HepG2 (cell line): ENCODE measurements around the gene NFKBIA. TPM values are rescaled to one million over a fixed set of nuclear protein-coding genes. Genes with fewer than 3 reads are reported as not detected.
A peak's percentile ranks its signal among the peaks of the same experiment; 100 is the strongest.

ENCODE experiments used
- ATF3 ChIP-seq: sonication (generic); formaldehyde crosslinking; IDR thresholded peaks from 2 replicates; pipeline ENCODE4 v1.4.0; 2020; ENCODE audit warnings: missing genetic modification reagents
- FUBP1 ChIP-seq: sonication (generic); formaldehyde crosslinking; IDR thresholded peaks from 2 replicates; pipeline ENCODE4 v1.5.1; 2020; ENCODE audit warnings: missing genetic modification reagents, mild to moderate bottlenecking, borderline replicate concordance
- GATAD1 ChIP-seq: IDR thresholded peaks from 2 replicates; pipeline ENCODE4 v1.6.1; 2016; ENCODE audit warnings: missing genetic modification reagents, missing compliant biosample characterization
- HIC2 ChIP-seq: sonication (generic); formaldehyde crosslinking; IDR thresholded peaks from 2 replicates; pipeline ENCODE4 v1.9.0; 2022; ENCODE audit warnings: low read depth, missing genetic modification reagents
- HINFP ChIP-seq: sonication (generic); formaldehyde crosslinking; IDR thresholded peaks from 2 replicates; pipeline ENCODE4 v1.4.0; 2020; ENCODE audit warnings: low read depth, mild to moderate bottlenecking, missing genetic modification reagents
- JUND ChIP-seq: sonication (generic); formaldehyde crosslinking; IDR thresholded peaks from 2 replicates; pipeline ENCODE4 v1.8.0; 2022; ENCODE audit warnings: mild to moderate bottlenecking, missing genetic modification reagents
- KLF9 ChIP-seq: IDR thresholded peaks from 2 replicates; pipeline ENCODE4 v1.6.1; 2016; ENCODE audit warnings: low read depth
- MTF2 ChIP-seq: sonication (generic); formaldehyde crosslinking; IDR thresholded peaks from 2 replicates; pipeline ENCODE4 v1.5.0; 2020; ENCODE audit warnings: missing genetic modification reagents, borderline replicate concordance
- RARG ChIP-seq: sonication (generic); formaldehyde crosslinking; IDR thresholded peaks from 2 replicates; pipeline ENCODE4 v1.4.0; 2020; ENCODE audit warnings: low read depth, mild to moderate bottlenecking, missing genetic modification reagents
- RERE ChIP-seq: IDR thresholded peaks from 2 replicates; pipeline ENCODE4 v1.6.1; 2016; ENCODE audit warnings: low read depth, missing genetic modification reagents, missing compliant biosample characterization
- THAP11 ChIP-seq: IDR thresholded peaks from 2 replicates; pipeline ENCODE4 v1.6.1; 2016; ENCODE audit warnings: missing biosample characterization, missing genetic modification reagents
- ZGPAT ChIP-seq: IDR thresholded peaks from 2 replicates; pipeline ENCODE4 v1.6.1; 2016; ENCODE audit warnings: mild to moderate bottlenecking
- ZNF101 ChIP-seq: sonication (generic); formaldehyde crosslinking; IDR thresholded peaks from 2 replicates; pipeline ENCODE4 v1.4.0; 2020; ENCODE audit warnings: mild to moderate bottlenecking, low read depth, missing genetic modification reagents, borderline replicate concordance
- ZNF138 ChIP-seq: sonication (generic); formaldehyde crosslinking; IDR thresholded peaks from 2 replicates; pipeline ENCODE4 v1.5.0; 2020; ENCODE audit warnings: mild to moderate bottlenecking, low read depth, missing genetic modification reagents
- ZNF564 ChIP-seq: sonication (generic); formaldehyde crosslinking; IDR thresholded peaks from 2 replicates; pipeline ENCODE4 v1.8.1; 2023; ENCODE audit warnings: mild to moderate bottlenecking, missing genetic modification reagents
- polyA plus RNA-seq, 8 experiments: library from polyadenylated mRNA; depleted of rRNA in 3 of 8; stranded (reverse) in 7 of 8; unstranded in 1 of 8; fragments of >200 nt; fragmentation: Illumina TruSeq in 4 of 8; extraction: Trizol in 4 of 8; gene quantifications; 2 replicates each; pipeline versions ENCODE4 v1.2.1 to v1.2.3, GENCODE V29; 2011 to 2016; ENCODE audit warnings: low read depth in 4 of 8, missing spikeins in 1 of 8, mixed read lengths in 1 of 8; ENCODE audit not compliant: insufficient read depth in 1 of 8
- total RNA-seq, 5 experiments: library from RNA; depleted of rRNA; stranded (reverse); fragments of >200 nt; fragmentation: Illumina TruSeq; extraction: Trizol; gene quantifications; 2 replicates each; pipeline ENCODE4 v1.2.3, GENCODE V29; 2016; ENCODE audit warnings: low read depth in 1 of 5

NFKBIA gene
- total and polyA plus RNA-seq, 2 of the 13 experiments (the other 11 are each of a cell fraction or from before 2014, with no cell fraction given) = 197 to 319 TPM

GRCh38 chr14:35400648-35401421, 3.7 kb downstream of the NFKBIA start (continued):
- TF ChIP-seq RERE (CRISPR knock-in tag) (no peak), RARG (CRISPR knock-in tag) (no peak), ZNF138 (CRISPR knock-in tag) (peak; percentile 66; the same call in 1 of the 2 replicates), KLF9 (CRISPR knock-in tag) (no peak; the same call in 1 of the 2 replicates), FUBP1 (CRISPR knock-in tag) (peak; percentile 62; the same call in 1 of the 2 replicates), ZGPAT (CRISPR knock-in tag) (peak; percentile 88), THAP11 (CRISPR knock-in tag) (peak; percentile 79), ZNF564 (CRISPR knock-in tag) (no peak), ATF3 (CRISPR knock-in tag) (no peak), ZNF101 (CRISPR knock-in tag) (no peak), HINFP (CRISPR knock-in tag) (0 out of 2 replicates have a peak, but pooled peaks have one; percentile 31), MTF2 (CRISPR knock-in tag) (no peak), HIC2 (no peak), GATAD1 (CRISPR knock-in tag) (peak; percentile 52; the same call in 1 of the 2 replicates), JUND (CRISPR knock-in tag) (peak; percentile 64; the same call in 1 of the 2 replicates)
